ENCODE measurements around the gene HDAC4.

GRCh38 chr2:239441261-239442078, 40.6 kb upstream of the HDAC4 start:
- TF ChIP-seq CTCF (IDR thresholded peaks at IDR 0.05) (no peak), POLR2A (IDR thresholded peaks at IDR 0.05) (no peak)
